SHP77 (cell line): Measurements from ENCODE around the gene INO80.
A peak's percentile ranks its signal among the peaks of the same experiment; 100 is the strongest.
"Not testable (repeated sequence)": the region's sequence is repeated elsewhere in the genome, so short reads cannot be mapped to it uniquely, and the experiment has no call there.

Source experiments
- DNase-seq, 2 experiments: peaks; one replicate each; lab custom pipeline; 2025; lab: John Stamatoyannopoulos, UW

The INO80 gene, protein sequence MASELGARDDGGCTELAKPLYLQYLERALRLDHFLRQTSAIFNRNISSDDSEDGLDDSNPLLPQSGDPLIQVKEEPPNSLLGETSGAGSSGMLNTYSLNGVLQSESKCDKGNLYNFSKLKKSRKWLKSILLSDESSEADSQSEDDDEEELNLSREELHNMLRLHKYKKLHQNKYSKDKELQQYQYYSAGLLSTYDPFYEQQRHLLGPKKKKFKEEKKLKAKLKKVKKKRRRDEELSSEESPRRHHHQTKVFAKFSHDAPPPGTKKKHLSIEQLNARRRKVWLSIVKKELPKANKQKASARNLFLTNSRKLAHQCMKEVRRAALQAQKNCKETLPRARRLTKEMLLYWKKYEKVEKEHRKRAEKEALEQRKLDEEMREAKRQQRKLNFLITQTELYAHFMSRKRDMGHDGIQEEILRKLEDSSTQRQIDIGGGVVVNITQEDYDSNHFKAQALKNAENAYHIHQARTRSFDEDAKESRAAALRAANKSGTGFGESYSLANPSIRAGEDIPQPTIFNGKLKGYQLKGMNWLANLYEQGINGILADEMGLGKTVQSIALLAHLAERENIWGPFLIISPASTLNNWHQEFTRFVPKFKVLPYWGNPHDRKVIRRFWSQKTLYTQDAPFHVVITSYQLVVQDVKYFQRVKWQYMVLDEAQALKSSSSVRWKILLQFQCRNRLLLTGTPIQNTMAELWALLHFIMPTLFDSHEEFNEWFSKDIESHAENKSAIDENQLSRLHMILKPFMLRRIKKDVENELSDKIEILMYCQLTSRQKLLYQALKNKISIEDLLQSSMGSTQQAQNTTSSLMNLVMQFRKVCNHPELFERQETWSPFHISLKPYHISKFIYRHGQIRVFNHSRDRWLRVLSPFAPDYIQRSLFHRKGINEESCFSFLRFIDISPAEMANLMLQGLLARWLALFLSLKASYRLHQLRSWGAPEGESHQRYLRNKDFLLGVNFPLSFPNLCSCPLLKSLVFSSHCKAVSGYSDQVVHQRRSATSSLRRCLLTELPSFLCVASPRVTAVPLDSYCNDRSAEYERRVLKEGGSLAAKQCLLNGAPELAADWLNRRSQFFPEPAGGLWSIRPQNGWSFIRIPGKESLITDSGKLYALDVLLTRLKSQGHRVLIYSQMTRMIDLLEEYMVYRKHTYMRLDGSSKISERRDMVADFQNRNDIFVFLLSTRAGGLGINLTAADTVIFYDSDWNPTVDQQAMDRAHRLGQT (N-terminal part only)

DNA sequence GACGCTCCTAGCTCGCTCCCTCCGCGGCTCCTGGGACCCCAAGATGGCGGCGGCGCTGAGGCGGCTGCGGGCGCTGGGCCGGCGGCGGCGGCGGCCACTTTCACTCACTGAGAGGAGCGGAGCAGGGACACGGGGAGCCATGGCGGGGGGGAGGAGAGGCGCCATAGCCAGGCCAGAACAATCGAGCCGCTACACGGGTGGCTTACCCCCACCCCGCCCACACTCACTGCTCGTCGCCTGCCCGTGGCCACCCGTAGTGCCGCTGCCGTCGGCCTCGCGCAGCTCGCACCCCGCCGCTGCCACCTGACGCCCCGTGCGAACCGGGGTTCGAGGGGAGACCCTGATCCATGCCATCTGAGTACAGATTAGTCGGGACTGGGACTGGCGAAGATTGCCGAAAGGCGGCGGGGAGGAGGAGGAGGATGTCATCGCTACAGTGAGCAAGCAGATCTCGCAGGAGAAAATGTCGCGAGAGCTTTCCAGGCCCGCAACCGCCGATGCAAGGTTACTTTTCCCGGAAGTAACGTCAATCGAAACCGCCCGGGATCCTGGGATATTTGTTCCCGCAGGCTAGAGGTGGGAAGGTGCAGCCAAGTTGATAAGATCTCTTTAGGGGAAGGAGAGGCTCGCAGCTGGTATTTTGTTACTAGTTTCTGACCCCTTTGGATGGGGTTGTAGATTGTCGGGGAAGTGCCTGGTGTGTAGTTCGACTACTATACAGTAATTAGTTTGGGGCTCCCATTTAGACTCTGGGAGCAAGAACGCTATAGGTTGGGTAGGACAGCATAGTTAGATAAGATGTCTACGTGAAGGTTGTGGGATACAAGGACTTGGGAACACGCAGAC is at the start of gene INO80:
INO80 (minus strand) TSS at position 165 of the 846 bp plus-strand sequence. CDS start 19,970 bp downstream, outside the sequence.
- DNase-seq: peak; percentile 95 to 97

DNA sequence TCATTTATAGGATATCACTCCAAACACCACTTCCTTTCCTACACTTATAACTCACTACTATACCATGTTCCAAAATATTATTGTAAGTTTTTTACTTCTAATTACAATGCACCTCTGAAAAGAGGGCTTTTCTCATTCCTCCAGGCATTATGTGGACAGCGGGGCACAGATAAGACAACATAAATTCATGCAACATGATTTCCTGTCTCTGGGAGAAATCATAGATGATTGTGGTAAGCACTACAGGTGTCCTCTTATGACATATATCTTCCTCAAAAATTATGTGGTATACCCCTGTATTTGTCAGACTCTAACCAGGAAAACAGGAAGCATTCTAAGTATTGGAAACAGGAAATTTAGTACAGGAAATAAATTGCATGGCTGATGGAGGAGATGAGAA is 45.7 kb upstream of the INO80 start:
- DNase-seq: no peak

DNA sequence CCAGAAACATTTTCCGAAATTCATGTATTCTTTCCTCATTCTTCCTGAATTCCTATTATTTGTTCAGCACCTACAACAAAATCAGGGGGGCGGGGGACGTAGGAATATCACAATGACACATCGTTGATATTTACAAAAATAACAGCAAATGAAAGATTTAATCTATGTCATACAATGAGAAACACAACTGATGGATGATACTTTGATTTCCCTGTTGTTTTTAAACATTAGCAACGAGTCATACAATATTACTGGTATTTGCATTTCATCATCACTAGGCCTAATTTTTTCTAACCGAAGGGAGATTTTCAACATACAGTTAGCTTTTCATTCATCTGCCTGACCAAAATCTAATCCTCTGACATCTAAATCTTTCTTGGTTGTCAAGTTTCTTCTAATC is 45.3 kb upstream of the INO80 start:
- no peak for DNase-seq

DNA sequence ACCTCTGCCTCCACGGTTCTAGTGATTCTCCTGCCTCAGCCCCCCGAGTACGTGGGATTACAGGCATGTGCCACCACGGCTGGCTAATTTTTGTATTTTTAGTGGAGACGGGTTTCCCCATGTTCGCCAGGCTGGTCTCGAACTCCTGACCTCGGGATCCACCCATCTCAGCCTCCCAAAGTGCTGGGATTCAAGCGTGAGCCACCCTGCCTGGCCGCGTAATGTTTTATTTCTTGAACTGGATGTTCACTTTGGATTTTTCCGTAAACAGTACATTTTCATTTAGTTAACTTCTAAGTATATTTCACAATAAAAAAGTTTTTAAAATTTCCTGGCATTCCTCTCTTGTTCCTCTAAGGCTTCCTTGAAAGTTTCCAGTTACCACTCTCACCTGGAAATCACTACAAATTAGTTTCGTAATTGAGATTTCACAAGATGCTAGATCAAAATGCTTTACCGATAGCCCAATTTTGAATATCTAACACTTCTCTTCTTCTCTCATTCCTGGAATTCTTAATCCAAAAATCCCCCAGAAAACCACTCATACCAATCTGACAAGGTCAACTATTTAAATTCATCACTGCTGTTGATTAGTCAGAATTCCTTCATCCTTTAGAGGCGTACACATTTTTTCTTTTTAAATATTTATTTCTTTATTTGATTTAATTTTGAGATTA is 44.7 kb upstream of the INO80 start:
- no peak for DNase-seq

DNA sequence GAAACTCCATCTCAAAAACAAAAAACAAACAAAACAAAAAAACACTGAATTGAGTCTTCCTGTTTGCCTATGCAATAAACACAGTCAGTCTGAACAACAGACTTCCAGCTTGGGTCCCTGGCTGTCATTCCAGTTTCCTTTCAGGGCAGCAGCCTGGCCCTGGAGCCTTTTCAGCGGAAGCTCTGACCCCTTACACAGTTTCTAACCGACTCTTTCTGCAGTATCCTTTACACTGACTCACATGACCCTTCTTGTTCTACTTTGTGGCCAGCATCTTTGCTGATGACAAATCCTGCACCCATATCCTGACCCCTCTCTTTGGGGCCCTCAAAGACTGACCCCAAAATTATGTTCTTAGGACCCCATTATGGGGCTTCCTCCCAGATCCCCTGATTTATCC is 38.3 kb upstream of the INO80 start:
- no peak for DNase-seq

DNA sequence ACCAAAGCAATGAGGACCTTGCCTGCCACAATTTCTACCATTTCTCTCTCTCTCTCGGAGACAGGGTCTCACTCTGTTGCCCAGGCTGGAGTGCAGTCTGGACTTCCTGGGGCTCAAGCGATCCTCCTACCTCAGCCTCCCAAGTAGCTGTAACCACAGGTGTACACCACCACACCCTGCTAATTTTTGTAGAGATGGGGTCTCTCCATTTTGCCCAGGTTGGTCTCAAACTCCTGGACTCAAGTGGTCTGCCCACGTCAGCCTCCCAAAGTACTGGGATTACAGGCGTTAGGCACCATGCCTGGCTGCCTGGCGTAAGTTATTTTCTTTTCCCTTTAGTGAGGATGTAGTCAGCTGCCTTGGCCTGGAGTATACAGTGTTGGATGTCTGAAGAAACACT is 37.7 kb upstream of the INO80 start:
- no peak for DNase-seq

DNA sequence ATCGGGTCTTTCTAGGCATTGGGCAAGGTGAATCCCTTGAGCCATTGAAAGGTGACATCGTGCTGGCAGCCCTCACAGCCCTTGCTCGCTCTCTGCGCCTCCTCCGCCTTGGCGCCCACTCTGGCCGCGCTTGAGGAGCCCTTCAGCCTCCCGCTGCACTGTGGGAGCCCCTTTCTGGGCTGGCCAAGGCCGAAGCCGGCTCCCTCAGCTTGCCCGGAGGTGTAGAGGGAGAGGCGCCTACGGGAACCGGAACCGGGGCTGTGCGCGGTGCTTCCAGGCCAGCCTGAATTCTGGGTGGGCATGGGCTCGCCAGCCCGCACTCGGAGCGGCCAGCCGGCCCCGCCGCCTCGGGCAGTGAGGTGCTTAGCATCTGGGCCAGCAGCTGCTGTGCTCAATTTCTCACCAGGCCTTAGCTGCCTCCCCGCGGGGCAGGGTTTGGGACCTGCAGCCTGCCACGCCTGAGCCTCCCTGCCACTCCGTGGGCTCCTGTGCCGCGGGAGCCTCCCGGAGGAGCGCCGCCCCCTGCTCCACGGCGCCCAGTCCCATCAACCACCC is 35.4 kb upstream of the INO80 start:
- DNase-seq: no peak

DNA sequence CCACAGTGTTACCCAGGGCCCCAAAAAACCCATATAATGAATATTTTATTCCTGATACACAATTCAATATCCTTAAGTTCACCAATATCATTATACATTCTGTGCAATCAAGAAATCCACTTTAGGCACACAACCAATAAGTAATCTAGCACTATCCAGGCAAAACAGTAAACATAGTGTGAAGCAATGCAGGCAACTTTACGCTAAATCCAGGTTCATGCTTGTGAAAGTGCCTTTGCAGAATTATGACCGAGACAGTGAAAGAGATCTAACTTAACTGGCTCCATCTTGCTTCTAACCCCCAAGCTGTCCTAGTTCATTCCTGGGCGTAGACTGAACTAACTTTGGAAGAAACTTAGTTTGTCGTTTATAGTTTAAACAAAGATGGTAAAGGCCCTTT is 34.2 kb upstream of the INO80 start:
- no peak for DNase-seq

DNA sequence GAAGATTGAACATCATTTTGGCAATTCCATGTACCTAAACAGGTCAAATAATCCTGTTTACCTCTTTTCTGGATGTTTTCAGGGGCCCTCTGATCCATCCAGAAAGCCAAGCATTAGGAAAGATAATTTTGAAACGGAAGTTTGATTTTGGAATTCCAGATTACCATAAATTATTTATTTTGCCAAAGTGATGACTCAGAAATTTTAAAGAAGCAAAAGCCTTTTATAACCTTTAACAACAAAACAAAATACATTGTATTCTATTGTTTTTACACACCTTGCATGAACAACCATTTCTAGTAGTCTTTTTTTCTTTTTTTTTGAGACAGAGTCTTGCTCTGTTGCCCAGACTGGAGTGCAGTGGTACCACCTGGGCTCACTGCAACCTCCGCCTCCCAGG is 32.0 kb upstream of the INO80 start:
- DNase-seq: no peak

DNA sequence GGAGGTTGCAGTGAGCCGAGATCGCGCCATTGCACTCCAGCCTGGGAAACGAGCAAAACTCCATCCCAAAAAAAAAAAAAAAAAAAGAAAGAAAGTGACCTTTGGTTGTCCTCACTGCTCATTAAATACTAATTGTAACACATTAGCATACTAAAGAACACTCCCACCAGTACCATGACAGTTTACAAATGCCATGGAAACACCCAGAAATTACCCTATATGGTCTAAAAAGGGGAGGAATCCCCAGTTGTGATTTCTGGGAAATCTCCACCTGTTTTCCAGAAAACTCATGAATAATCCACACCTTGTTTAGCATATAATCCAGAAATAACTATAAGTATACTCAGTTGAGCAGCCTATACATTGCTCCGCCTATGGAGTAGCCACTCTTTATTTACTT is 23.5 kb upstream of the INO80 start:
- DNase-seq: no peak

DNA sequence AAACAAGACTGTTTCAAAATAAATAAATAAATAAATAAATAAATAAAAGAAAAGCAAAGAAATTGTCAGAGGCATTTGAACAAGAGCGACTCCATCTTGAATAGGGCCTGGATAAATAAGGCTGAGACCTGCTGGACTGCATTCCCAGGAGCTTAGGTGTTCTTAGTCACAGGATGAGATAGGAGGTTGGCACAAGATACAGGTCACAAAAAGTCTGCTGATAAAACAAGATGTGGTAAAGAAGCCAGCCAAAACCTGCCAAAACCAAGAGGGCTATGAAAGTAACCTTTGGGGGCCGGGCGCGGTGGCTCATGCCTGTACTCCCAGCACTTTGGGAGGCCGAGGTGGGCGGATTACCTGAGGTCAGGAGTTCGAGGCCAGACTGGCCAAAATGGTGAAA is 23.0 kb upstream of the INO80 start:
- not testable (repeated sequence) for DNase-seq

DNA sequence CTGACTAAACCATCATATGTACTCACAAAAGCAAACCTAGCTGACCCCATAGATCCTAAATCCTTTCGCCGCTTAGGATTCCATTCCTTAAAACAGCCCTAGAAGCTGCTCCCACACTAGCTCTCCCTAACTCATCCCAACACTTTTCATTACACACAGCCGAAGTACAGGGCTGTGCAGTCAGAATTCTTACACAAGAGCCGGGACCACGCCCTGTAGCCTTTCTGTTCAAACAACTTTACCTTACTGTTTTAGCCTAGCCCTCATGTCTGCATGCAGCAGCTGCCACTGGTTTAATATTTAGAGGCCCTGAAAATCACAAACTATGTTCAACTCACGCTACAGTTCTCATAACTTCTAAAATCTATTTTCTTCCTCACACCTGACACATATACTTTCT is 19.5 kb upstream of the INO80 start:
- DNase-seq: not testable (repeated sequence)

DNA sequence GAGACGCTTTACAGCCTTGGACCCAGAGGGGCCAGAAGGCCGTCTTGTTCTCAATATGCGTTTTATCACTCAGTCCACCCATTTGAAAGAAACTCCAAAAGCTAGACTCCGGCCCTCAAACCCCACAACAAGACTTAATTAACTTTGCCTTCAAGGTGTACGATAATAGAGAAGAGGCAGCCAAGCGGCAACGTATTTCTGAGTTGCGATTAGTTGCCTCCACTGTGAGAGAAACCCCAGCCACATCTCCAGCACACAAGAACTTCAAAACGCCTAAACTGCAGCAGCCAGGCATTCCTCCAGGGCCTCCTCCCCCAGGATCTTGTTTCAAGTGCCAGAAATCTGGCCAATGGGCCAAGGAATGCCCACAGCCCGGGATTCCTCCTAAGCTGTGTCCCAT is 17.4 kb upstream of the INO80 start:
- DNase-seq: no peak

DNA sequence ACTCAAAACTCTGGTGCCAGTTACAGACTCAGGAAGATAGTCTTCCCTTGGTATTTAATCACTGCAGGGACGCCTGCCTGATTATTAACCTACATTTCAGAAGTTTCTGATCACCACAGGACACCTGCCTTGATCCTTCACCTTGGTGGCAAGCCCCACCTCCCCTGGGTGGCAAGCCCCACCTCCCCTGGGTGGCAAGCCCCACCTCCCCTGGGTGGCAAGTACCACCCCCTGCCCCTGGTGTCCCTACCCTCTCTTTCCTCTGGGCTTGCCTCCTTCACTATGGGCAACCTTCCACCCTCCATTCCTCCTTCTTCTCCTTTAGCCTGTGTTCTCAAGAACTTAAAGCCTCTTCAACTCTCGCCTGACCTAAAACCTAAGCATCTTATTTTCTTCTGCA is 16.0 kb upstream of the INO80 start:
- not testable (repeated sequence) for DNase-seq

DNA sequence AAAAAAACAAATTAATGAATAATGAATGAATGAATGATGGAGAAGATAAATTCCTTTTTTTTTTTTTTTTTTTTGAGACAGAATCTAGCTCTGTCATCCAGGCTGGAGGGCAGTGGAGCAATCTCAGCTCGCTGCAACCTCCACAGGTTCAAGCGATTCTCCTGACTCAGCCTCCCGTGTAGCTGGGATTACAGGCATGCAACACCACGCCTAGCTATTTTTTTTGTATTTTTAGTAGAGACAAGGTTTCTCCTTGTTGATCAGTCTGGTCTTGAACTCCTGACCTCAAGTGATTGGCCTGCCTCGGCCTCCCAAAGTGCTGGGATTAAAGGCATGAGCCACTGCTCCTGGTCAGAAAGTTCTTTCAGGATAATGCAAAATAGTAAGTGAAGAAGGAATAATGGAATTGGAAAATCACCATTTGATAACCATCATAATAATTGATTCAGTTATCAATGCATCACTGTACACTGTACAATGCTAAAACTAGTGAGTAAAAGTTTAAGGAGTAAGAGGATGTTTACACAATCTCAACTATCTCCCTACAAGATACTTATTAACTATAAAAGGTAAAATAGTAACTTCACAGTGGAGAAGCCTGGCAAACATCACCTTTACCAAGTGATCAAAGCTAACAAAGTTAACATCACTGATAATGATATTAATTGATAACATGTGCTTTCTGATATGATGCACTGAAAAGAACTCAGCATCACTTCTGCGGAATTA is 12.3 kb upstream of the INO80 start:
- DNase-seq: no peak

DNA sequence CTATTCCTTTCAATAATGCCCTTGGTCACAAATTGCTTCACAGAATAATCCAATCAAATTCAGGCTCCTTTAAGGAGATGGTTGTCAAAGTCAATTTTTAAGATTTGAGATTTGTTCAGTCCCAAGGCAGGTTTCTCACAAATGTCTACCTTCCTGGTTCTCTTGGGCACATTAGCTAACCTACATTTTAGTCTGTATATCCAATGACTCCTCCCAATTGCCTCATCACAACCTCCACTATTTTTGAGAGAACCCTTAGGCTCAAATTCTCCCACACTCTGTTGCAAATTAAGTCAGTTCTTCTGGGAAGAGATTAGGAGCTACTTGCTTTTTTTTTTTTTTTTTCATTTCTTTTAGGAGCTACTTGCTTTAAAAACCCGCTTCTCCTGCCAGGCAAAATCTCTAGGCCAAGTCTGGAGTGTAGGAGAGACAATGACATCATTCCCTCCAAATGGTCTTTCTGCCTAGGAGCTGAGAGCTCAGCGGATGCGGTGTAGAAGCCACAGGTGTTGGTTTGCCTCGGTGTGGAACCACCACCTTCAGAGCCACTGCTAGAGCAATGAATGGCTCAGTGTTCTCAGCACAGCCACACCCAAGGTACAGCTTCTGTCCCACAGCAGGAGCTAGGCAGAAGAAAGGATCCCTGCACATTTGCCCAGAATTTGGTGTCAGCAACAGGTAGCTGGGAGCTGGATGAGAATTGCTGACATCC is 10.0 kb upstream of the INO80 start:
- DNase-seq: no peak

DNA sequence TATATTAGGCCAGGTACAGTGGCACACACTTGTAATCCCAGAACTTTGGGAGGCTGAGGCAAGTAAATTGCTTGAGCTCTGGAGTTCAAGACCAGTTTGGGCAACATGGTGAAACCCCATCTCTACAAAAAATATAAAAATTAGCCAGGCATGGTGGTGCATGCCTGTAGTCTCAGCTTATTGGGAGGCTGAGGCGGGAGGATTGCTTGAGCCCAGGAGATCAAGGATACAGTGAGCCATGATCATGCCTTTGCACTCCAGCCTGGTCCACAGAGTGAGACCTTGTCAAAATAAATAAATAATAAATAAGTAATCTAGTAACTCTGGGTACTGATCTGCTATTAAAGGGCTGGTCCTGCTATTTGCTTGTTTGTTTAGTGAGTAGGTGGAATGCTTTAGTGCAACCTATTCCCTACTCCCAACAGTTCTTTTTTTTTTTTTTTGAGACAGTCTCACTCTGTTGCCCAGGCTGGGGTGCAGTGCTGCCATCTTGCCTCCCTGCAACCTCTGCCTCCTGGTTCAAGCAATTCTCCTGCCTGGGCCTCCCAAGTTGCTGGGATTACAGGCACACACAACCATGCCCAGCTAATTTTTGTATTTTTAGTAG is 9.1 kb upstream of the INO80 start:
- no peak for DNase-seq

DNA sequence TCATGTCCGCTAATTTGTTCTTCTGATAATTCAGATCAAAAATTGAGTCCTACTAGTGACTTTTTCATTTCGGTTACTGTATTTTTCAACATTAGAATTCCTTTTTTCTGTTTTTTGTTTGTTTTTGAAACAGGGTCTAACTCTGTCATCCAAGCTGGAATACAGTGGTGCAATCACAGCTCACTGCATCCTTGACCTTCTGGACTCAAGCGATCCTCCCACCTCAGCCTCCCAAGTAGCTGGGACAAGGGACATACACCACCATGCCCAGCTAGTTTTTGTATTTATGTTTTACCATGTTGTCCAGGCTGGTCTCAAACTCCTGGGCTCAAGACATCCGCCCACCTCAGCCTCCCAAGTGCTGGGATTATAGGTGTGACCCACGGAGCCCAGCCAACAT is 8.0 kb upstream of the INO80 start:
- DNase-seq: no peak

DNA sequence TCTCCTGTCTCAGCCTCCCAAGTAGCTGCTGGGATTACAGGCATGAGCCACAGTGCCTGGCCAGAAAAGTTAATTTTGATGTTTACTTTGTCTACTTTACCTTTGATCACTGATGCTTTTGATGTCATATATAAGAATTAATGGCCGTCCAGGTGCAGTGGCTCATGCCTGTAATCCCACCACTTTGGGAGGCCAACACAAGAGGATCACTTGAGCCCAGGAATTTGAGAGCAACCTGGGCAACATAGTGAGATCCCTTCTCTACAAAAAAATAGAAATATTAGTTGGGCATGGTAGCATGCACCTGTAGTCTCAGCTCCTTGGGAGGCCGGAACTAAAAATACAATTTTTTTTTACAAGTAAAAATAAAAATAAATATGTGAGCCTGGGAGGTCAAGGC is 6.8 kb upstream of the INO80 start:
- no peak for DNase-seq
